ENCODE measurements around the gene RBMS1. TPM values are rescaled to one million over a fixed set of nuclear protein-coding genes. Genes with fewer than 3 reads are reported as not detected.

Gene RBMS1
- total and polyA plus RNA-seq, 2 of the 13 experiments (the other 11 are each of a cell fraction or from before 2014, with no cell fraction given) = 55.5 to 110 TPM

GRCh38 chr2:160252900-160253299 lies 240.7 kb downstream of the RBMS1 start:
- H3K9ac ChIP-seq (ENCODE audit: insufficient read depth, low read depth, low read length) = no peak overlapping the region
- no peak overlapping the region for H3K4me3 ChIP-seq (replicated peaks in 1 of 3; ENCODE audit: insufficient read depth in 1 of 3, low read depth in 2 of 3, low read length in 3 of 3)
- no TSS peak for BruUV-seq (replicated peaks)
- H3K4me2 ChIP-seq (ENCODE audit: low read depth, low read length) = no peak overlapping the region
- 36% methylated on average over 1 of the region's 1 CpG for WGBS (ENCODE audit: low lambda C conversion rate)
- FAIRE-seq (no peak), ATAC-seq (no peak), DNase-seq (ENCODE audit: low spot score) (no peak)
- CTCF ChIA-PET (ENCODE audit: low intra/inter-chr PET ratio, low total read pairs) = interaction anchor here (1.1 to 1.9 kb wide), 3 partner anchors 331 to 742 kb away, joined by 3 to 16 read pairs (median 12); no protein-coding TSS in a partner anchor
- no peaks in the 10 kb centered on the region for H4K20me1 ChIP-seq (ENCODE audit: insufficient read depth, low read length)
- H3K36me3 ChIP-seq (replicated peaks in 1 of 2; ENCODE audit: control insufficient read depth in 1 of 2, insufficient read depth in 2 of 2, low read length in 2 of 2) = no peaks in the 10 kb centered on the region
- H3K79me2 ChIP-seq (ENCODE audit: insufficient read depth, low read length) = no peaks in the 10 kb centered on the region
- H3K27ac ChIP-seq (ENCODE audit: extremely low read length, insufficient read depth, low read length) = no peak overlapping the region
- in situ Hi-C loops (cut with HindIII; ENCODE audit: extremely low pct_ligation_motif_present, low pct_unique_long_range_greater_than_20kb) = loop anchor here (25.0 kb wide), 1 partner anchor 709 kb away; no protein-coding TSS in a partner anchor
- H2AFZ ChIP-seq (ENCODE audit: low read length) = no peak overlapping the region
- POLR2A ChIA-PET = no interaction called here
- no peaks in the 10 kb centered on the region for H3K27me3 ChIP-seq (ENCODE audit: control insufficient read depth in 1 of 2, insufficient read depth in 2 of 2, low read length in 2 of 2)
- TF ChIP-seq HNRNPH1 (optimal IDR thresholded peaks at IDR 0.05; ENCODE audit: low read depth, low read length) (no peak), ZSCAN30 (CRISPR knock-in tag; IDR thresholded peaks at IDR 0.05) (no peak), DDIT3 (CRISPR knock-in tag; IDR thresholded peaks at IDR 0.05) (no peak), TBX2 (CRISPR knock-in tag; IDR thresholded peaks at IDR 0.05; ENCODE audit: borderline replicate concordance) (no peak), ZBTB10 (CRISPR knock-in tag; IDR thresholded peaks at IDR 0.05; ENCODE audit: borderline replicate concordance) (no peak), ZNF512 (CRISPR knock-in tag; IDR thresholded peaks at IDR 0.05) (no peak), ZNF562 (CRISPR knock-in tag; IDR thresholded peaks at IDR 0.05; ENCODE audit: borderline replicate concordance) (no peak), ZNF354B (CRISPR knock-in tag; IDR thresholded peaks at IDR 0.05) (no peak), ELF4 (CRISPR knock-in tag; IDR thresholded peaks at IDR 0.05; ENCODE audit: borderline replicate concordance) (no peak), ZNF713 (CRISPR knock-in tag; IDR thresholded peaks at IDR 0.05) (no peak), ARNT2 (CRISPR knock-in tag; IDR thresholded peaks at IDR 0.05; ENCODE audit: low read depth) (no peak), SYNCRIP (IDR thresholded peaks at IDR 0.05; ENCODE audit: insufficient read depth, low read depth, low read length) (no peak), TEAD2 (CRISPR knock-in tag; IDR thresholded peaks at IDR 0.05) (no peak)
- H3K9me3 ChIP-seq (ENCODE audit: low read length) = no peaks in the 10 kb centered on the region
- intact Hi-C loops (cut with micrococcal nuclease; ENCODE audit: unreplicated experiment) = loop anchor here (1.0 to 2.0 kb wide), 3 partner anchors 717 to 810 kb away; no protein-coding TSS in a partner anchor
- H3K4me1 ChIP-seq (ENCODE audit: insufficient read depth, low read length) = no peaks in the 10 kb centered on the region

Data from HepG2 (cell line).